GM18499 (cell line): ENCODE results near the gene FGFR4.

ENCODE experiments used
- ATAC-seq: cut with Tn5 transposase; IDR thresholded peaks from one replicate; pipeline ENCODE4 v1.9.1; 2021; ENCODE audit warnings: moderate number of reproducible peaks; ENCODE audit not compliant: insufficient read depth, unreplicated experiment

FGFR4 gene

GRCh38 chr5:177098470-177099141, 11.9 kb downstream of the FGFR4 start:
- no peak for ATAC-seq

GRCh38 chr5:177099422-177100093, 12.8 kb downstream of the FGFR4 start:
- no peak for ATAC-seq

GRCh38 chr5:177100714-177101121, 14.0 kb downstream of the FGFR4 start:
- ATAC-seq, result no peak

GRCh38 chr5:177103523-177104253, 17.0 kb downstream of the FGFR4 start:
- no peak for ATAC-seq

- ATAC-seq, result no peak
Measured at GRCh38 chr5:177105691-177106476, 19.2 kb downstream of the FGFR4 start.

- ATAC-seq, result no peak
Measured at GRCh38 chr5:177107159-177107558, 20.4 kb downstream of the FGFR4 start.

- no peak for ATAC-seq
Measured at GRCh38 chr5:177109810-177110209, 23.1 kb downstream of the FGFR4 start.

GRCh38 chr5:177111720-177112394, 25.1 kb downstream of the FGFR4 start:
- ATAC-seq, result no peak

- no peak for ATAC-seq
Measured at GRCh38 chr5:177112589-177113220, 26.0 kb downstream of the FGFR4 start.

- ATAC-seq, result no peak
Measured at GRCh38 chr5:177113566-177114424, 27.1 kb downstream of the FGFR4 start.

GRCh38 chr5:177116631-177117373, 30.1 kb downstream of the FGFR4 start:
- ATAC-seq, result no peak

- no peak for ATAC-seq
Measured at GRCh38 chr5:177117441-177118045, 30.8 kb downstream of the FGFR4 start.

GRCh38 chr5:177122566-177122965, 35.9 kb downstream of the FGFR4 start:
- ATAC-seq, result no peak

- ATAC-seq, result no peak
Measured at GRCh38 chr5:177123789-177124485, 37.2 kb downstream of the FGFR4 start.

GRCh38 chr5:177124486-177124991, 37.8 kb downstream of the FGFR4 start:
- no peak for ATAC-seq

GRCh38 chr5:177126771-177127170, 40.1 kb downstream of the FGFR4 start:
- ATAC-seq, result no peak

GRCh38 chr5:177128551-177128981, 41.9 kb downstream of the FGFR4 start:
- ATAC-seq, result no peak
